ENCODE results near the gene HPS3. TPM values are rescaled to one million over a fixed set of nuclear protein-coding genes. Genes with fewer than 3 reads are reported as not detected.

The HPS3 gene
- total RNA-seq, 4 donors from 2014 or later: 17.8 to 39.5 (median 24.7) TPM

DNA sequence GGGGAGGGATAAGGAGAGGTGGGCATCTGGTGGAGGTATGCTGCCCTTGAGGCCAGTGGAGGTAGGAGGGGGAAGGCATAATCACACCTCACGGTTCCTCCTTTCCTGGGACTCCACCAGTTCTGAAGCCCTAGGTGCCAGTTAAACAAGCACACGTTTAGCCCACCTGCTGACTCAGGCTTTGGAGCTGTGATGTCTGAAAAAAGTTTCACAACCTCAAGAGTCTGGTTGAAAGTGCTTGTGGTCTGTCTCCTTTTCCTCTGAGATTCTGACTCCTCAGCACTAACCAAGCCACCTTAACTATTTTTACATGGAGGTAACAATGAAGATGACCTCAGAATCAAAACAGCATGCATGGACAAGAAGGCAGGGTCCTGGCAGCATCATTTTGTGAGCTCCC, 23.0 kb downstream of the HPS3 start:
- Histone ChIP-seq H3K9me3 (no peaks in the 10 kb centered on the region), H3K4me3 (no peak overlapping the region), H3K4me1 (peaks cover 0 to 14% (median 2%) of the 10 kb centered on the region in 4 donors), H3K36me3 (peaks cover 0 to 84% (median 7%) of the 10 kb centered on the region in 3 donors), H3K27ac (peak overlapping the region in 2 of 4 donors; percentile 32 to 63), H3K27me3 (no peaks in the 10 kb centered on the region)
- no peak for DNase-seq (ENCODE audit: low spot score in 2 of 2)
- WGBS, 2 donors: 55 to 71% methylated on average over 2 of the region's 2 CpGs
- TF ChIP-seq, protein P1, sequence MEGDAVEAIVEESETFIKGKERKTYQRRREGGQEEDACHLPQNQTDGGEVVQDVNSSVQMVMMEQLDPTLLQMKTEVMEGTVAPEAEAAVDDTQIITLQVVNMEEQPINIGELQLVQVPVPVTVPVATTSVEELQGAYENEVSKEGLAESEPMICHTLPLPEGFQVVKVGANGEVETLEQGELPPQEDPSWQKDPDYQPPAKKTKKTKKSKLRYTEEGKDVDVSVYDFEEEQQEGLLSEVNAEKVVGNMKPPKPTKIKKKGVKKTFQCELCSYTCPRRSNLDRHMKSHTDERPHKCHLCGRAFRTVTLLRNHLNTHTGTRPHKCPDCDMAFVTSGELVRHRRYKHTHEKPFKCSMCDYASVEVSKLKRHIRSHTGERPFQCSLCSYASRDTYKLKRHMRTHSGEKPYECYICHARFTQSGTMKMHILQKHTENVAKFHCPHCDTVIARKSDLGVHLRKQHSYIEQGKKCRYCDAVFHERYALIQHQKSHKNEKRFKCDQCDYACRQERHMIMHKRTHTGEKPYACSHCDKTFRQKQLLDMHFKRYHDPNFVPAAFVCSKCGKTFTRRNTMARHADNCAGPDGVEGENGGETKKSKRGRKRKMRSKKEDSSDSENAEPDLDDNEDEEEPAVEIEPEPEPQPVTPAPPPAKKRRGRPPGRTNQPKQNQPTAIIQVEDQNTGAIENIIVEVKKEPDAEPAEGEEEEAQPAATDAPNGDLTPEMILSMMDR (IDR thresholded peaks at IDR 0.05): no peak
- TF ChIP-seq POLR2A (IDR thresholded peaks at IDR 0.05): no peak
- no peak for TF ChIP-seq EP300 (IDR thresholded peaks at IDR 0.05)

DNA sequence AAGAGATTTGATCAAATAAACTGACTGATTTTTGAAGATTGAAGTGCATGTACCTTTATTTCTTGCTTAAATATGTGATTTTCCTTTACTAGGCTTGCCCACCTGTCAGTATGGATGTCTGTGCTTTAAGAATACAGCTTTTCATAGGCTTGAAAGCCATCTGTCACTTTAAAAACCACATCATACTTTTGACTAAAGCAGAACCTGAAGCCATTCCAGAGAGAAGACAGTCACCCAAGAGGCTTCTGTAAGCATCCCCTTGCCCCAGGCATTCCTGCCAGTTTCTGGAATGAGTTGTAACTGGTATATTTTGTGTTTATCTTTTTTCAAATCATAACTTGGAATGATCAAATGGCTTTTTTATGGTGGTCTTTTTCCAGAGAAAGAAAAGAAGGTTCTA, 24.0 kb downstream of the HPS3 start:
- no peak overlapping the region for H3K4me3 ChIP-seq
- peaks cover 0 to 14% (median 2%) of the 10 kb centered on the region in 4 donors for H3K4me1 ChIP-seq
- no peaks in the 10 kb centered on the region for H3K9me3 ChIP-seq
- TF ChIP-seq POLR2A (IDR thresholded peaks at IDR 0.05) (no peak), EP300 (IDR thresholded peaks at IDR 0.05) (no peak)
- TF ChIP-seq, protein P1 (IDR thresholded peaks at IDR 0.05): no peak
- H3K27me3 ChIP-seq: no peaks in the 10 kb centered on the region
- no peak overlapping the region for H3K27ac ChIP-seq
- peaks cover 0 to 85% (median 7%) of the 10 kb centered on the region in 3 donors for H3K36me3 ChIP-seq
- DNase-seq (ENCODE audit: low spot score in 2 of 2): no peak

DNA sequence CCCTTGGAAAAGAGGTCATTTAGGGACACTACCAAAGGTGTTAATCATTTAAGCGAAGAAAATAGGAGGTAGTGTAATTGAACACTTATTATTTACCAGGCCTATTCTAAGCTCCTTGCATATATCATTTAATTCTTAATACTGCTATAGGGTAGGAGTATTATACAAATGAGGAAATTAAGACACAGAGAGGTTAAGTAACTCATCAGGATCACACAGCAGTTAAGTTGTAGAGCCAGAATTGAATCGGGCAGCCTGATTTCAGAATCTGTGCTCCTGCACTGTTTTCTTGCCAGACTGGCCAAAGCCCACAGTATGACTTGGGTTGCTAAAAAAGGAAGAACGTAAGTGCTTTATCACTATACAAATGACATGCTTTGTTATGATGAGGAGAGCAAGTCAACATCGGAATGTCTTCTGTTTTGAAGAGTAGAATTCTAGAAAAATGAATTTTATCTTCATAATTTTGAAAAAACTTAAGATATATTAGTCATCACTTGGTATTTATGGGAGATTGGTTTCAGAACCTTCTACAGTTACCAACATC, 31.4 kb downstream of the HPS3 start:
- 90 to 95% methylated on average over 4 of the region's 4 CpGs for WGBS, 2 donors
- TF ChIP-seq POLR2A (IDR thresholded peaks at IDR 0.05) (no peak), EP300 (IDR thresholded peaks at IDR 0.05) (no peak)
- TF ChIP-seq, protein P1 (IDR thresholded peaks at IDR 0.05): no peak
- peaks cover 0 to 11% (median 0%) of the 10 kb centered on the region in 4 donors for H3K4me1 ChIP-seq
- no peak overlapping the region for H3K4me3 ChIP-seq
- H3K36me3 ChIP-seq: peaks cover 0 to 91% (median 6%) of the 10 kb centered on the region in 3 donors
- no peaks in the 10 kb centered on the region for H3K9me3 ChIP-seq
- H3K27me3 ChIP-seq: no peaks in the 10 kb centered on the region
- DNase-seq (ENCODE audit: low spot score in 2 of 2): no peak
- H3K27ac ChIP-seq: no peak overlapping the region

DNA sequence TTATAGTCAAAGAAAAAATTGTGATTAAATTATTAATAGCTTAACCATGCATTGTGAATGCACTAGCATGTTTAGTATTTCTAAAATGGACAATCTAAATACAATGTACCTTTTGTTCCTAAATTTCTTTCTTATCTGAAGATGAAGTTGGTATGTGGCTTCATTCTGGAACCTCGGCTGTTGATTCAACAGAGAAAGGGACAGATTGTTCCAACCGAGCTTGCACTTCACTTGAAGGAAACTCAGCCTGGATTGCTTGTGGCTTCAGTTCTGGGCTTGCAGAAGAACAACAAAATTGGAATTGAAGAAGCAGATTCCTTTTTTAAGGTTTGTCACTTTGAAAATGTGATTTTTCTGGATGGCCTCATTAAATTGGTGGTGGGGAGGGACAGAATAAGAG, 32.6 kb downstream of the HPS3 start:
- TF ChIP-seq, protein P1 (IDR thresholded peaks at IDR 0.05): no peak
- no peak for TF ChIP-seq POLR2A (IDR thresholded peaks at IDR 0.05)
- TF ChIP-seq EP300 (IDR thresholded peaks at IDR 0.05): no peak
- H3K27ac ChIP-seq: peak overlapping the region in 2 of 4 donors; percentile 29 to 47
- WGBS, 2 donors: 44 to 45% methylated on average over 2 of the region's 2 CpGs
- no peak for DNase-seq (ENCODE audit: low spot score in 2 of 2)
- H3K36me3 ChIP-seq: peaks cover 0 to 85% (median 6%) of the 10 kb centered on the region in 3 donors
- H3K9me3 ChIP-seq: no peaks in the 10 kb centered on the region
- peaks cover 0 to 11% (median 0%) of the 10 kb centered on the region in 4 donors for H3K4me1 ChIP-seq
- no peaks in the 10 kb centered on the region for H3K27me3 ChIP-seq
- H3K4me3 ChIP-seq: no peak overlapping the region

DNA sequence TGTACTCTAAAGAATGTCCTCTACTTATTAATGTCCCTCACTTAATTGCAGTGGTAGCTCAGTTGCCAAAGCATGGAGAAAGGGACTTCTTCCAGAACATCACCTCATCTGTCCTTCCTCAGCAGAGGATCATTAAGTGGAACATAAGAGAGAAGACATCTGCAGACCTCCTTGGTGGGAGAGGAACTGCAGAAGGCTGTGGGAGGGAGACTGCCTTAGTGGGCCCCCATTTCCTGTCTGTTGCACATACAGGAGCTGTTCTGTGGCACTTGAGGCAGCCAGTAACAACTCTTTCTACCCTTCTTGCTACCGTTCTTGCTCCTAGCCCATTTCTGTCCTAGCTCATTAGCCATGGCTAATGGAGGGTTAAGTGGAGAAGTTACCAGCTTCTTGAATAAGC, 33.6 kb downstream of the HPS3 start:
- H3K36me3 ChIP-seq: peaks cover 0 to 85% (median 6%) of the 10 kb centered on the region in 3 donors

More for the DNA sequence above, 33.6 kb downstream of the HPS3 start:
- DNase-seq (ENCODE audit: low spot score in 2 of 2): no peak
- TF ChIP-seq POLR2A (IDR thresholded peaks at IDR 0.05) (no peak), EP300 (IDR thresholded peaks at IDR 0.05) (no peak)
- TF ChIP-seq, protein P1 (IDR thresholded peaks at IDR 0.05): no peak
- H3K4me3 ChIP-seq: no peak overlapping the region
- peaks cover 0 to 11% (median 0%) of the 10 kb centered on the region in 4 donors for H3K4me1 ChIP-seq
- peak overlapping the region in 1 of 4 donors; percentile 29 for H3K27ac ChIP-seq
- 42 to 66% methylated on average over 1 of the region's 1 CpG for WGBS, 2 donors
- no peaks in the 10 kb centered on the region for H3K27me3 ChIP-seq
- H3K9me3 ChIP-seq: no peaks in the 10 kb centered on the region

Data from tibial nerve (tissue), 4 donors.